Inflammatory macrophage (primary cell): Measurements from ENCODE around the gene SELENOT.
"Not testable (repeated sequence)": the region's sequence is repeated elsewhere in the genome, so short reads cannot be mapped to it uniquely, and the experiment has no call there.

ENCODE experiments used
- DNase-seq, 2 donors: peaks; one replicate each; pipeline ENCODE4 v3.0.0-alpha.2; 2020 to 2022
- total RNA-seq, 18 experiments: gene quantifications; one replicate each; lab custom pipeline; 2026; ENCODE audit warnings: mixed read lengths in 6 of 18, inconsistent platforms in 2 of 18; lab: John Stamatoyannopoulos, UW

Gene SELENOT, protein sequence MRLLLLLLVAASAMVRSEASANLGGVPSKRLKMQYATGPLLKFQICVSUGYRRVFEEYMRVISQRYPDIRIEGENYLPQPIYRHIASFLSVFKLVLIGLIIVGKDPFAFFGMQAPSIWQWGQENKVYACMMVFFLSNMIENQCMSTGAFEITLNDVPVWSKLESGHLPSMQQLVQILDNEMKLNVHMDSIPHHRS
- total RNA-seq: 78.7 to 235 (median 157) reads per million in 18 experiments

DNA sequence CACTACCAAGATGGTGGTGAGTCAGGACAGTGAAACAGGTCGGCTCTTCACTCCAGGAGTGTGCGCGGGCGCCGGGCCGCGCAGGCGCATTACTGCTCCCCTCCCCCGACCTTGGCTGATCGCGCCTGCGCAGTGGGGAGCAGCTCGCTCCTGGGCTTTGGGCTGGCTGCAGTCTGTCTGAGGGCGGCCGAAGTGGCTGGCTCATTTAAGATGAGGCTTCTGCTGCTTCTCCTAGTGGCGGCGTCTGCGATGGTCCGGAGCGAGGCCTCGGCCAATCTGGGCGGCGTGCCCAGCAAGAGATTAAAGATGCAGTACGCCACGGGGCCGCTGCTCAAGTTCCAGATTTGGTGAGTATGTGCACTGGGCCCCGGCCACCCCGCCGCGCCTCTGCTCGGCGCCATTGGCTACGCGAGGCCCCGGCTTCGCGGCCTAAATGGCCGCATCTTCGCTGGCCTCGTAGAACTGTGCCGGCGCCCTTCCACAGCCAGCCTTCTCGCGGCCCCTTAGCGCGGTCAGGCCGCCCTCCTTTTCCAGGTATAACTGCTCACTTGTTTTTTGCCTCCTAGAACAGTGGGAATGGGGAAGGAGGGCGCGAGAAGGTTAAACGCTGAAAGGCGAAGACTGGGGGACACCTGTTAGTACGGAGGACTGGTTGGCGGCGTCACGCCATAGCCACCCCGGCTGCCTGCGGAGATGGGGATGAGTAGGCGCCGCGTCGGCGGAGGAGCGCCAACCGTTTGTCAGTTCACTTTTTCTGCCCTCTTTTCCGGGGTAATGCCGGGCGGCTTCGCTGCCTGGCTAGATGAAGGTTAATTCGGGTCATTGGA lies at the start of gene SELENOT:
Gene SELENOT, plus strand, starts transcription at position 169 of the 827 bp plus-strand sequence. Its CDS starts 42 bp downstream, at position 211.
- DNase-seq: peak; percentile 96

DNA sequence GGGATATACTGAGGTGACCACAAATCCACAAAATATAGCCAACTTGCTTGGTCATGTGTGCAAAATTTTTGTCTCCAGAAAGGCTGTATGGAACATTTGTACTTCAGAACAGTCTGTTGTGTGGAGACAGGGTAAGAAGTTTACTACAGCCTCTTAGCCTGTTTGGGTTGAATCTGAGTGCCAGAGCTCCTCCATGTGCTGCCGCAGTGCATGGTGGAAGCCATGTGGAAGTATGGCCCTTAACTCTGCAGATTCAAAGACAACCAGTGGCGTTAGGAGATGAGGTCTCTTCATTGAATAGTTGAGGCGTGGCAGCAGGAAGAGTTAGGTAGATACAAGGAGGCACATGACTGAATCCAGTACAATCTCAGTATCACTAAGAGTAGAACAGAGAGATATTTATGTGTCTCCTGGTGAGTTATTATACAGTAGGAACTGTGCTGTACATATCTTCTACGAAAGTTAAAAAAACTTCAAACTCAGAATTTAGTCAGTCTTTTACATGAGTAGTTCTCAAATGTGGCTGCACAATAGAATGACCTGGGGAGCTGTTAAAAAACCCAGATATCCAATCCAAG lies 47.2 kb upstream of the SELENOT start:
- no peak for DNase-seq

DNA sequence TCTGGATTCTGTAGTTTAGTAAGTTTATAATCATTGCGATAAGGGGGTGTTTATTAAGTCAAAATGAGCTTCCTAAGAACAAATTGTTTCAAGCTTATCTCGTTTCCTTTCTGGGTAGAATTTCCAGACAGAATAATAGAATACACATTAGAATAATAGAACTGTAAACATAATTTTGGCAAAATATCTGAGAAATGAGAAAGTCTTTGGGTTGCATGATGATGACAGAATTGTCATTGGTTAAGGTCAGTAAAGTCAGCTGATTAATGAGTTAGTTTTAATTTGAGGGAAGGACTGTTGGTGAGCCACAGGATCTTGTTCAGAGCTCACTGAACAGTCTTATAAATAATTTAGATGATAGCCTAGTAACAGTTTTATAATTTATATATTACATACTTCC lies 46.3 kb upstream of the SELENOT start:
- DNase-seq: no peak

DNA sequence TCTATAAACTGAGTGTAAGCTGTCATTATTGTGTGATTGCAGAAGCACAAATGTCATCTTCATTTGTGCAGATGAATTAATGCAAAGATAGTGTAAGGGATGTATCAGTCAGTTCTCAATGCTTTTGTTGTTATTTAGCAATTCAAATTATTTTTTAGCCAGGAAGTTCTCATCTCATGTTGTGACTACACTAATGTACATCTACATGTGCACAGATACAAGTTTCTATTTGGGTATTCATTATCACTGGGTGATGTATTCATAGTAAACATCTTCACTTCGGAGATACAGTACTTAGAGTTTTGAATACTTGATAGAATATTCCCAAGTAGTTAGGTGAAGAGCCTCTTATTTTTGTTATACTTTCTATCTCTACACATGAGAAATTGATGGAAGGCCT lies 45.4 kb upstream of the SELENOT start:
- no peak for DNase-seq

DNA sequence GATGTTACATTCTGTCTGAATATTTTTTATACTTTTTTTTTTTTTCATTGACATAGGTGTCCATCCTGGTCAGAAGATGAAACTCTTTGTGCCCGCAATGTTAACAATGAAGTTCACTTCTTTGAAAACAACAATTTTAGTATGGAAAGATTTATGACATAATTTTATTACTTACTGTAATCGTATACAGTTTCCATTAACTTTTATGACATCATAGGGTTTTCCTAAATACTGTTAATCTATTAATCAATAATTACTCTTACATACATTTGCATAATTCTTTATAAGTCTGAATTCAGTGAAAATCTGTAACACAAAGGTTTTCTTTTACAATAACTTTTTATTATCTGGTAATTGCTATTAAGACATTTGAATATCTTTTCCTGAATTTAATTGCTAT lies 38.9 kb upstream of the SELENOT start:
- DNase-seq: no peak

DNA sequence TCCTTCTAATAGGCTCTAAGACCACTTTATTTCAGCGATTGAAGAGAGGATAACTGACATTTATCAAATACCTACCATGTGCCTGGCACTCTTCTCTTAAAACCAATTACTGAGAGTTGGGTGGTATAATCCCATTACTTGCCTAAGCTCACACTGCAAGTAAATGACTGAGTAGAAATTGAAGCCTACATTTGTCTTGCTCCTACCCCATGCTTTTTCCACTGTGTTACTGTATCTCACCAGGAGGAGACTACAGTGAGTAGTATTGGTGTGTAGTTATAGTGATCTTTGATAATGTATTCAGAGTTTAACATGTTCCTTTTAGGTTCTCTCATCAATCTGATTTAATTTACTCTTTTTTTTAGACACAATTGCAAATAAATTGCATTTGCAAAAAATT lies 35.8 kb upstream of the SELENOT start:
- no peak for DNase-seq

DNA sequence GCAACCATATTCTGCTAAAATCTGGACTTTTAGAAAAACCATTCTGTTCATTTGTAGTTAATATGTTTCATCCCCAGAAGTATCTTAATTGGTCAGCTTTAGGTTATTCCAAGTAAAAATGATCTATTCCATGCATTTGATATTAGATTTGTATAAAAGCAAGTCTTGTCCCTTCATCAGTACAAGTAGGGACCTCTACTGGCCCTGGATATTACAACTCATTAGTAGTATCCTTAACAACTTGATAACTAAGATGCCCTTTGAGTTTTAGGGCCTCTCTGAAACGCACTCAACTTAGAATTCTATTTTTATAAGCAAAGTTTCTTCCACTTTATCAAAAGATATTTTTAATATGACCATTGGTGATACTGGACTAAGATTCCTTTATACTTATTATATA lies 25.3 kb upstream of the SELENOT start:
- no peak for DNase-seq

DNA sequence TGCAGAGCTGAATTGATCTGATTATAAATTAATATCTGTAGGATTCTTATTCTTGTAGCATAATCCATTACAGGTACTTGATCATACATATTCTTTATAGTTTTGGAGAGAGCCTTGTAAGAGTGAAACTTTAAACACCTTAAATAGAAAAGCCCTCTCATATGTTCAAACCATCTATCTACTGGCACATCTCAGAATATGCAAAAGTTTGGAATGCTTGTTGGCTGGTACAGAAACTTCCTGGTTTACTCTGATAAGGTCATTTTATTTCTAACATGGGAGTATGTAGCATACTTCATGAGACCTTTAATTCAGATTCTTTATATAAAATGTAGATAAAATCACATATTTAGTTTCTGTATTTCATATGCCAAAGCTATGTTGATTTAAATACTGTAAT lies 21.9 kb upstream of the SELENOT start:
- DNase-seq: no peak

DNA sequence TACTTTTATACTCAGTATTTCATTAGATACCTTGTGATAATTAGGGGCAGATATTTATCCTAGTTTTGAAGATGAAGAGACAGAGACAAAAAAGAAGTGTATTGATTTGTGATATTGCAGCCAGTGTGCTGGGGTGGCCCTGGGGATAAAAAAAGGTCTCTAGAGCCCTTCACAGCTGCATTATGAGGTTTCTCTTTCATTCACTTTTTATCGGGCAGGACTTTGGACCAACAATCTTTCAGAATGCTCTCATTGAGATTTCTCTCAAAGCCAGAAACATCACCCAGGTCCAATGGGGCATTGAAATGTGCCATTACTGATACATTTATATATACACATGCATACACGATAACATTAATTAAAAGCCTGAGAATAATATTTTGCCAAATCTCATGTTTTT lies 20.5 kb upstream of the SELENOT start:
- DNase-seq: no peak

DNA sequence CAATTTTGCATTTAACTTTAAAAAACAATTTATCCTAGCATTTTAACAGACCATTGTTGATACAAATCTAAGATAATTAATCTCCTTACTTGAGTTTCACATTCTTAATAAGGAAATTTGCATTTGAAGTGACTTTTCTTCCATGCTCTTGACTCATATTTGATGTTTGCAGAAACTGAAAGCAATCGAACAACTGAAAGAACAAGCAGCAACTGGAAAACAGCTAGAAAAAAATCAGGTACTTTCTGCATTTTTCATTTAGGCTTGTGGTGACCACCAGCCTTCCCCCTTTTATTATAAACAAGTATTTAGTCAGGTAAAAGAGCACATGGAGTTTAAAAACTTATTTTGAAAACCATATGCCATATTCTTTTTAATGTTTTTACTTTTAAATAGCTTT lies 20.1 kb upstream of the SELENOT start:
- no peak for DNase-seq

DNA sequence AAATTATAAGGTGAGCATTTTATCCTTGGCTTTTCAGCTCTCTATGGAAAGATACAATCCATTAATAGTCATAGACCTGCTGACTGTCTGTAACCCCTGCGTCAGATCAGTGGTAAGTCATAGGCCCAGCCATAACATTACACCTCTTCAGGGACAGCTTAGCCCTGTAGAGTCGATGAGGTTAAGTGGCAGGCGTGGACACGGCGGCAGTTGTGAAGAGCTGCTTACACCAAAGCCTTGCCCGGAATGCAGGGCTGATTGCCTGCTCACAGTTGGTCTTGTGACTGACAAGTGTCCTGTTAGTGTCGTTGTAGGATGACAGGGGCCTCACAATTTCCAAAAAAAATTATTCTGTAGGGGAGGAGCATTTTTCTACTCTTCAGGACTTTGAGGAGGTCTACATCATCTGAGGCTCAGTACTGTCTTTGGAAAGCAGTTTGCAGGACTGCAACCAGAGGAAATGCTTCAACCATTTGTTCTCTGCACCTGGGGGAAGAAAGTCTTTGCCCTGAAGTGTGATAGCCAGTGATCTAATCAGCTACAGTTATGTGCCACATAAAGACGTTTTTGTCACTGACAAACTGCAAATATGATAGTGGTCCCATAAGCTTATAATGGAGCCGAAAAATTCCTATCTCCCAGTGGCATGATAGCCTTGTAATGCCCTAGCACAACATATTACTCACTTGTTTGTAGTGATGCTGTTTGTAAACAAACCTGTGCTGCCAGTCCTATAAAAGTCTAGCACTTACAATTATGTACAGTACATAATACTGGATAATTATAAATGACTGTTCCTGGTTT lies 14.9 kb upstream of the SELENOT start:
- DNase-seq: no peak

DNA sequence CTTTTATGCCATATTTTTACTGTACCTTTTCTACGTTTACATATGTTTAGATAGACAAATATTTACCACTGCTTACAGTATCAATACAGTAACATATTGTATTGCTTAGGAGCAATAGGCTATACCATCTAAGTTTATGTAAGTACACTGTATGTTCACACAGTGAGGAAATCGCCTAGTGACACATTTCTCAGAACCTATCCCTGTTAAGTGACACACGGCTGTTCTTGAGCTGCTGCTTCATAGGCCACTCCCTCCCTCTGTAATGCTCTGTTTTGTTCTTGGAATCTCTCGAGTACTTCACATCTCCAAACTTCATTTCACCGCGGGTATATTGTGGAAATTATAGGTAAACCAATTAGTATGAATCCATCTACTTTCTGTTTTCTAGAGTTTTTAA lies 13.4 kb upstream of the SELENOT start:
- DNase-seq: no peak

DNA sequence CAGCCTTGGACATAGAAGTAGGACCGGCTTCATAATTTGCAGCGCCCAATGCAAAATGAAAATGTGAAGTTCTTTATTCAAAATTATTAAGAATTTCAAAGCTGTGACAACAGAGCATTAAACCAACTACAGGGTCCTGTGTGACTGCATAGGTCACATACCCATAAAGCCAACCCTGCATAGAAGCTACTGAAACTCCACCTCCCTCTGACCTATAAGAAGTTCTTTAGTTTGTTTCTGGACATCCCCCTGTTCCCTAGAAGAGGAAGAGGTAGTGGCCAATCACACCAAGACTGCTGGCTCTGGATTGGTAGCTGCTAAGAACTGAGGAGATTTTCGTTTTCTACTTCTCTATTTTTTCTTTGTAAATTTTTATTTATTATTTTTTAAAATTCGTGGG lies 9.0 kb upstream of the SELENOT start:
- no peak for DNase-seq

DNA sequence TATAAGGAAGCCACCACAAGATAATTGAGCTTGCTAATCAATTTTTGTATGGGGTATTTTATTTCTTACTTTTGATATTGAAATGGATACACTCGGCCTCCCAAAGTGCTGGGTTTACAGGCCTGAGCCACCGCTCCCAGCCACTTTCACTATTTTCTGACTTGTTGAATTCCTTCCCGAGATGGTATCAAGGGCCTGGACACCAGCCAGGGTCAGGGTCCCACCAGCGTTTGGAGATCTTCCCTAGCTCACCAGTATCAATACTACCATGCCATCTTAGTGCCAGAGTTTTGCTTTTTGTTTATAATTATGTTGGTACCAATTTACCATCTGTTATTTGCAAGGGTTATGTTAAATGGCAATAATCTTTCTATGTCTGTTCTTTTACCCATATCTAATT lies 5.5 kb upstream of the SELENOT start:
- no peak for DNase-seq

DNA sequence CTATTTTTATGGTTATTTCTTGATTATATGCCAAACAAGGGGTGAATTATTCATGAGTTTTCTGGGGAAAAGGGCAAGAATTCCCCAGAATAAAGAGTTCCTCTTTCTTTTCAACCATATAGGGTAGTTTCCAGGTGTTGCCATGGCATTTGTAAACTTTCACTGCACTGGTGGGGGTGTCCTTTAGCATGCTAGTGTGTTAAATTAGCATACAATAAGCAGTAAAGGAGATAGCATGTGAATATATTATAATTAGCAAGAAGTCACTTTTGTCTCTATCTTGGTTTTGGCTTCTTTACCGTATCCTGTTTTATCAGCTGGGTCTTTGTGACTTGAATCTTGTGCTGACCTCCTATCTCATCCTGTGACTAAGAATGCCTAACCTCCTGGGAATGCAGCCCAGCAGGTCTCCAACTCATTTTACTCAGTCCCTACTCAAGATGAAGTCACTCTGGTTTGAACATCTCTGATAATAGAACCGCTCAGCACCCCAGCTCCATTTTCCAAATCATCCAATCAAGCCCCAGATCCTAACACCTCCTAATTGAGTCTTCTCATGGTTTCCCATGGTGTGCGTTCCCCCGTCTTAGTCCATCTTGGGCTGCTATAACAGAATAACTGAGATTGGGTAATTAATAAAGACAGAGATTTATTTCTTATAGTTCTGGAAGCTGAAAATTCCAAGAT lies 3.4 kb upstream of the SELENOT start:
- DNase-seq: peak; percentile 47 to 49

DNA sequence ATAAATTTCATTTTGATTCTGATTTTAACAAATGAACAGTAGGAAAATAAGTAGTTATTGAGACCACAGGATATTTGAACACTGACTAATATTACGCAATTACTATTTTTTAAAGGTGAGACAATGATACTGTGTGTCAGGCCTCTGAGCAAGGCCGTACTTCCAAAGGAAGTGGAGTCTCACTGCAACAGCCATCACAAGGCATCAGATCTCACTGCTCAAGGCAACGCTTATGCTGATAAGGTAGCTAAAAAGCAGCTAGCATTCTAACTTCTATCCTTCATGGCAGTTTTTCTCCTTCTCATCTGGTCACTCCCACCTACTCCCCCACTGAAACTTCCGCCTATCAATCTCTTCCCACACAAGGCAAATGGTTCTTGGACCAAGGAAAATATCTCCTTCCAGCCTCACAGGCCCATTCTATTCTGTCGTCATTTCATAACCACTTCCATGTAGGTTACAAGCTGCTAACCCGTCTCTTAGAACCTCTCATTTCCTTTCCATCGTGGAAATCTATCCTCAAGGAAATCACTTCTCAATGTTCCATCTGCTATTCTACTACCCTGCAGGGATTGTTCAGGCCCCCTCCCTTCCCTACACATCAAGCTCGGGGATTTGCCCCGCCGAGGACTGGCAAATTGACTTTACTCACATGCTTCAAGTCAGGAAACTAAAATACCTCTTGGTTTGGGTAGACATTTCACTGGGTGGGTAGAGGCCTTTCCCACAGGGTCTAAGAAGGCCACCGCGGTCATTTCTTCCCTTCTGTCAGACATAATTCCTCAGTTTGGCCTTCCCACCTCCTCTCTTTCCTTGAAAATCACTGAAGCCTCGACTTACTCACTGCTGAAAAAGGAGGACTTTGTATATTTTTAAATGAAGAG lies 2.2 kb upstream of the SELENOT start:
- DNase-seq: not testable (repeated sequence)

DNA sequence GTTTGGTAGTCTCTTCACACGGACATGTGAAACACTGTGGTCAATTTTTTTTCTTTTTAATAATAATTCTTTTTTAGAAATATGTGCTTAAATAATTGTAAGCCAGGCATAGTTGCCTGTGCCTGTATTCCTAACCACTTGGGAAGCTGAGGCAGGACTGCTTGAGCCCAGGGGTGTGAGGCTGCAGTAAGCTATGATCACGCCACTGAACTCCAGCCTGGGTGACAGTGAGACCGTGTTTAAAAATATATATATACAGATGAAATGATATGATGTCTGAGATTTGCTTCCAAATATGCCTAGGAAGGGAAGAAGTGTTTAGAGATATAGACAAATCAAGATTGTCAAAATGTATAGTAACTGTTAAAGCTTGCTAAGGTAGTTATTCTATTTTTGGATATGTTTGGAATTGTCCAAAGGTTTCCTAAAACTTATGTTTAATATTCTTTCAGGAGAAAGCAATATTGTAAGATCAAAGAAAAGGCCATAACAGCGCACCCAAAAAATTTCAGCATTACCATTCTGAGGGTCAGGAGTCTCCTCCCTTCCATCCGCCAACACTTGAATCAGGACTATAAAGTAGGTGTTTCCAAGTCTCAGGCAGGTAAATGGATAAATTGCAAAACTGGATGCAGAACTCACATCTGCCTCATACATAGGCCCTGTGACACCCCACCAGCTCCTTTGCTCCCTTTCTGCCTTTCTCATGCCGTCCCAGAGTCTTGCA lies 532 bp upstream of the SELENOT start:
- DNase-seq: no peak

DNA sequence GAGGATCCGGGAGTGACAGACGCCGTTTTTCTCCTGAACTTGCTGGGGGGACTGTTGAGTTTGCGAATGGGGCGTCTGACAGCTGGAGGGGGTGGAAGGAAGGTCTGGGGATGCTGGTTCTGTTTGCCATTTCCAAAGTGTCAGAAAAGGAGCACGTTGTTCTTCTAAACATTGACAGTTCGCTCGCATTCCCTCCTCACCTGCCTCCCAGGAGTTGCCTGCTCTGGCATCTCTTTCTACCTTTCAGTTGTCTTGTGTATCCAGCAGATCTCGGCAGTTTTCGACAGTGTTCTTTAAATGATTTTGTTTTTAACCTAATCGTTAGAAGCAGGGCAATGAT lies 829 bp downstream of the SELENOT start:
- DNase-seq: no peak

DNA sequence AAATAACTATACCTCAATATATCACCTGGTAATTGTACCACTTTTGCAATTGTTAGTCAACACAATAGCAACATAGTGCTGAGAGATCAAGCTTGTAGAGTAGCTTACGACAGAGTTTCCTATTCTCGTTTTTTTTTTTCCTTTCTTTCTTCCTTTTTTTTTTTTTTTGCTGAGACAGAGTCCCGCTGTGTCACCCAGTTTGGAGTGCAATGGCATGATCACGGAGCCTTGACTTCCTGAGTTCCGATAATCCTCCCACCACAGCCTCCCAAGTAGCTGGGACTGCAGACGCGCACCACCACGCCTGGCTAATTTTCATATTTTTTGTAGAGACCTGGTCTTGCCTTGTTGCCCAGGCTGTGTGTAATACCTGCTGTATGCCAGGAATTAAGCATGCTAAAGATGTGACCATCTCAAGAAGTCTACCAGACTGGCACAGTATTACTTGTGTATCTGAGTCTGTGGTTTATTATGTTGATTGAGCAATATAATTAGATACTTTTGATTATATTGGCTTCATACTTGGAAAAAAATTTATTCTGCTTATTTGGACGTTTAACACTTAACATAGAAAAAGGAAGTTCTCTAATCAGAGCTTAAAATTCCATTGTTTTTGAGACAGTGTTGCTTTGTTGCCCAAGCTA lies 3.0 kb downstream of the SELENOT start:
- peak; percentile 71 to 80 for DNase-seq
